HCT116 (cell line): ENCODE measurements around the gene TSKU. TPM values are rescaled to one million over a fixed set of nuclear protein-coding genes. Genes with fewer than 3 reads are reported as not detected.

Experiments
- ATAC-seq: fragments of 200-7000 bp; cut with Tn5 transposase; 2 replicates; pipeline ENCODE4 v1.9.1; 2020; ENCODE audit warnings: mild to moderate bottlenecking, moderate library complexity
- BruUV-seq: library from RNA; stranded (reverse); fragments of 400-500 nt; replicated peaks from 2 replicates; lab custom pipeline; 2021; lab: Mats Ljungman, UMichigan
- CTCF ChIA-PET: fragments of 300-600 bp; sonication (Branson Sonifier 250); formaldehyde crosslinking; loops from one replicate; lab custom pipeline; 2021; ENCODE audit warnings: antibody characterized with exemption; lab: Charles Lee
- POLR2A ChIA-PET: fragments of 300-600, 350-600 bp; sonication (Branson Sonifier 250); formaldehyde crosslinking; loops from one replicate; lab custom pipeline; 2021; ENCODE audit warnings: antibody characterized with exemption; lab: Charles Lee
- RAD21 ChIA-PET, 2 experiments: fragments of 300-600 bp; sonication (Branson Sonifier 250); formaldehyde crosslinking; loops; one replicate each; lab custom pipeline; 2023; ENCODE audit warnings: low total read pairs in 2 of 2; ENCODE audit not compliant: uncharacterized antibody in 2 of 2, unreplicated experiment in 2 of 2, low non-redundant PET in 1 of 2; lab: Charles Lee
- DNase-seq: peaks from one replicate; pipeline ENCODE4 v3.0.0-alpha.2; 2010; ENCODE audit warnings: low read depth, low spot score
- H2AFZ ChIP-seq: fragments of 200-600 bp; shearing (Covaris generic), sonication (generic); 2 replicates; pipeline ENCODE4 v1.6.1; 2017; ENCODE audit warnings: low read depth, mixed run types, mixed read lengths, antibody characterized with exemption, low read length; ENCODE audit not compliant: poor library complexity, severe bottlenecking
- H3K27ac ChIP-seq: 2 replicates; pipeline ENCODE4 v1.5.1; 2012; ENCODE audit warnings: low read depth, low read length
- H3K27me3 ChIP-seq: fragments of 200-600 bp; sonication (generic); 2 replicates; pipeline ENCODE4 v1.6.1; 2016; ENCODE audit warnings: mixed run types, low read length, mixed read lengths; ENCODE audit not compliant: insufficient read depth
- H3K36me3 ChIP-seq, 2 experiments: fragments of 200-500 bp in 1 of 2; fragments of 200-600 bp in 1 of 2; sonication (Bioruptor generic) in 1 of 2; sonication (generic) in 1 of 2; 2 replicates each; pipeline versions ENCODE4 v1.5.1 to v1.6.1; 2014 to 2016; ENCODE audit warnings: low read length in 2 of 2, inconsistent platforms in 1 of 2, mixed read lengths in 1 of 2, mixed run types in 1 of 2; ENCODE audit not compliant: insufficient read depth in 2 of 2, control insufficient read depth in 1 of 2
- H3K4me1 ChIP-seq, 2 experiments: fragments of 200-600 bp in 1 of 2; sonication (generic) in 1 of 2; 2 replicates each; pipeline versions ENCODE4 v1.5.1 to v1.6.1; 2012 to 2017; ENCODE audit warnings: low read length in 2 of 2, inconsistent platforms in 1 of 2, mild to moderate bottlenecking in 1 of 2, mixed read lengths in 1 of 2, mixed run types in 1 of 2, moderate library complexity in 1 of 2; ENCODE audit not compliant: insufficient read depth in 2 of 2, control insufficient read depth in 1 of 2
- H3K4me2 ChIP-seq: fragments of 200-600 bp; sonication (generic); 2 replicates; pipeline ENCODE4 v1.6.1; 2017; ENCODE audit warnings: mixed run types, low read length, mixed read lengths
- H3K4me3 ChIP-seq, 2 experiments: fragments of 200-600 bp in 1 of 2; sonication (generic) in 1 of 2; replicated peaks in 1 of 2; 2 replicates each; pipeline ENCODE4 v1.5.1; 2011 to 2016; ENCODE audit warnings: low read length in 2 of 2, control low read depth in 1 of 2, low read depth in 1 of 2, mild to moderate bottlenecking in 1 of 2, mixed read lengths in 1 of 2, mixed run types in 1 of 2
- H3K79me2 ChIP-seq: fragments of 200-600 bp; sonication (generic); 2 replicates; pipeline ENCODE4 v1.6.1; 2017; ENCODE audit warnings: mild to moderate bottlenecking, mixed run types, low read length, moderate library complexity, mixed read lengths; ENCODE audit not compliant: insufficient read depth
- H3K9ac ChIP-seq: fragments of 200-600 bp; sonication (generic); 2 replicates; pipeline ENCODE4 v1.6.1; 2016; ENCODE audit warnings: low read length, mixed read lengths
- H3K9me2 ChIP-seq: fragments of 200-600 bp; sonication (generic), shearing (Covaris generic); 2 replicates; pipeline ENCODE4 v1.6.1; 2017; ENCODE audit warnings: mixed run types, mild to moderate bottlenecking, moderate library complexity; ENCODE audit not compliant: insufficient read depth
- H3K9me3 ChIP-seq, 2 experiments: fragments of 200-500 bp in 1 of 2; fragments of 200-600 bp in 1 of 2; sonication (Bioruptor generic) in 1 of 2; sonication (generic) in 1 of 2; 2 replicates each; pipeline ENCODE4 v1.6.1; 2014 to 2017; ENCODE audit warnings: low read length in 2 of 2, mixed read lengths in 2 of 2, inconsistent platforms in 1 of 2, low read depth in 1 of 2, mild to moderate bottlenecking in 1 of 2, mixed run types in 1 of 2, moderate library complexity in 1 of 2; ENCODE audit not compliant: control insufficient read depth in 1 of 2, insufficient read depth in 1 of 2
- H4K20me1 ChIP-seq: fragments of 200-600 bp; sonication (generic), shearing (Covaris generic); 2 replicates; pipeline ENCODE4 v1.6.1; 2017; ENCODE audit warnings: mixed run types, mild to moderate bottlenecking, moderate library complexity; ENCODE audit not compliant: insufficient read depth
- ATF3 ChIP-seq: IDR thresholded peaks from 2 replicates; pipeline ENCODE4 v1.6.1; 2012
- CBX3 ChIP-seq: IDR thresholded peaks from 2 replicates; pipeline ENCODE4 v1.6.1; 2012; ENCODE audit warnings: low read depth
- CTCF ChIP-seq, 3 experiments: fragments of 200-600 bp in 1 of 3; sonication (generic) in 1 of 3; IDR thresholded peaks in 2 of 3; conservative IDR thresholded peaks in 1 of 3; 2 replicates each; pipeline ENCODE4 v1.5.1; 2012 to 2017; ENCODE audit warnings: low read depth in 2 of 3, low read length in 2 of 3, antibody characterized with exemption in 1 of 3, borderline replicate concordance in 1 of 3, control low read depth in 1 of 3, mild to moderate bottlenecking in 1 of 3, mixed read lengths in 1 of 3, mixed run types in 1 of 3, moderate library complexity in 1 of 3; ENCODE audit not compliant: insufficient read depth in 1 of 3
- EZH2 ChIP-seq: fragments of 200-600 bp; sonication (generic); IDR thresholded peaks from 2 replicates; pipeline ENCODE4 v1.6.1; 2017; ENCODE audit warnings: antibody characterized with exemption, mixed run types
- JUND ChIP-seq: IDR thresholded peaks from 2 replicates; pipeline ENCODE4 v1.6.1; 2012
- MAX ChIP-seq: IDR thresholded peaks from 2 replicates; pipeline ENCODE4 v1.6.1; 2012
- SP1 ChIP-seq: IDR thresholded peaks from 2 replicates; pipeline ENCODE4 v1.6.1; 2012; ENCODE audit warnings: low read depth
- SRF ChIP-seq: IDR thresholded peaks from 2 replicates; pipeline ENCODE4 v1.6.1; 2012; ENCODE audit warnings: low read depth
- TCF7L2 ChIP-seq: IDR thresholded peaks from 2 replicates; pipeline ENCODE4 v1.7.0; 2011; ENCODE audit warnings: borderline replicate concordance, inconsistent platforms; ENCODE audit not compliant: insufficient read depth, insufficient read length; ENCODE audit errors: extremely low read depth
- YY1 ChIP-seq: IDR thresholded peaks from 2 replicates; pipeline ENCODE4 v1.6.1; 2011; ENCODE audit warnings: low read length, low read depth, moderate library complexity, mild to moderate bottlenecking; ENCODE audit not compliant: insufficient replicate concordance; ENCODE audit errors: extremely low read depth
- ZFX ChIP-seq: fragments of 450-650 bp; IDR thresholded peaks from 2 replicates; pipeline ENCODE4 v1.6.1; 2017
- ZNF274 ChIP-seq: fragments of 200-500 bp; sonication (Bioruptor generic); IDR thresholded peaks from 2 replicates; pipeline ENCODE4 v1.6.1; 2014; ENCODE audit warnings: mild to moderate bottlenecking, low read depth, low read length, inconsistent platforms
- intact Hi-C: fragments of 100-400 bp; cut with micrococcal nuclease; formaldehyde crosslinking; loops from 2 replicates; pipeline ENCODE4 v1.10.0; 2022
- total RNA-seq: library from RNA; stranded (reverse); gene quantifications from one replicate; pipeline ENCODE4 v1.2.1, GENCODE V29; 2021; ENCODE audit not compliant: unreplicated experiment

The TSKU gene
- total RNA-seq, 1 experiment from 2014 or later = 21.9 TPM

- Histone ChIP-seq H3K36me3 (no peaks in the 10 kb centered on the region), H3K9me2 (no peaks in the 10 kb centered on the region), H3K4me3 (no peak overlapping the region), H4K20me1 (no peaks in the 10 kb centered on the region), H3K4me1 (peaks cover 24 to 34% of the 10 kb centered on the region in 2 experiments; a peak in 3 of 4 replicates), H3K27me3 (no peaks in the 10 kb centered on the region), H3K79me2 (no peaks in the 10 kb centered on the region), H3K9ac (no peak overlapping the region), H3K4me2 (no peak overlapping the region), H3K9me3 (no peaks in the 10 kb centered on the region), H2AFZ (no peak overlapping the region), H3K27ac (no peak overlapping the region)
- ChIA-PET POLR2A (no interaction called here), CTCF (no interaction called here), RAD21 (no interaction called here)
- intact Hi-C loops = no loop called here
- ATAC-seq = no peak
- no TSS peak for BruUV-seq
- no peak for DNase-seq
- no peak for TF ChIP-seq YY1
- TF ChIP-seq EZH2 = no peak
- no peak for TF ChIP-seq JUND
- no peak for TF ChIP-seq ZNF274
- TF ChIP-seq ZFX = no peak
- TF ChIP-seq CBX3 = no peak
- no peak for TF ChIP-seq CTCF (IDR thresholded peaks at IDR 0.05 in 2 of 3, conservative IDR thresholded peaks at IDR 0.05 in 1 of 3; ENCODE audit: borderline replicate concordance in 1 of 3, insufficient read depth in 1 of 3, low read depth in 2 of 3, low read length in 2 of 3)
- TF ChIP-seq ATF3 = no peak
- TF ChIP-seq MAX = no peak
- TF ChIP-seq TCF7L2 = no peak
- no peak for TF ChIP-seq SP1
- TF ChIP-seq SRF = no peak
Observed at GRCh38 chr11:76765863-76766350, 17.2 kb upstream of the TSKU start.
